ENCODE data around the gene CDK9.

Gene CDK9

GRCh38 chr9:127806871-127807270, 21.0 kb downstream of the CDK9 start:
- no peak for DNase-seq

GRCh38 chr9:127808347-127809001, 22.6 kb downstream of the CDK9 start:
- DNase-seq, result no peak

GRCh38 chr9:127809002-127809539, 23.2 kb downstream of the CDK9 start:
- DNase-seq, result no peak

GRCh38 chr9:127809540-127810377, 23.9 kb downstream of the CDK9 start:
- DNase-seq, result no peak

GRCh38 chr9:127810378-127811187, 24.7 kb downstream of the CDK9 start:
- DNase-seq, result no peak

- DNase-seq, result no peak
These were observed 26.2 kb downstream of the CDK9 start for GRCh38 chr9:127812011-127812410.

GRCh38 chr9:127812936-127813675, 27.3 kb downstream of the CDK9 start:
- DNase-seq, result no peak

- DNase-seq, result no peak
These were observed 27.9 kb downstream of the CDK9 start for GRCh38 chr9:127813686-127814226.

GRCh38 chr9:127814619-127815511, 29.0 kb downstream of the CDK9 start:
- DNase-seq, result no peak

GRCh38 chr9:127815512-127816361, 29.9 kb downstream of the CDK9 start:
- no peak for DNase-seq

GRCh38 chr9:127816362-127816725, 30.5 kb downstream of the CDK9 start:
- DNase-seq, result no peak

- DNase-seq, result no peak
These were observed 30.9 kb downstream of the CDK9 start for GRCh38 chr9:127816728-127817127.

- no peak for DNase-seq
These were observed 32.1 kb downstream of the CDK9 start for GRCh38 chr9:127817881-127818434.

- no peak for DNase-seq
These were observed 32.7 kb downstream of the CDK9 start for GRCh38 chr9:127818574-127818973.

- no peak for DNase-seq
These were observed 36.3 kb downstream of the CDK9 start for GRCh38 chr9:127822108-127822507.

GRCh38 chr9:127825319-127826051, 39.7 kb downstream of the CDK9 start:
- DNase-seq, result no peak

- DNase-seq, result no peak
These were observed 40.5 kb downstream of the CDK9 start for GRCh38 chr9:127826253-127826913.

- DNase-seq, result no peak
These were observed 42.6 kb downstream of the CDK9 start for GRCh38 chr9:127828262-127829031.
